NCI-H510A (cell line): Measurements from ENCODE around the gene FNBP1.
"Not testable (repeated sequence)": the region's sequence is repeated elsewhere in the genome, so short reads cannot be mapped to it uniquely, and the experiment has no call there.

ENCODE experiments used
- DNase-seq: peaks from one replicate; lab custom pipeline; 2025; lab: John Stamatoyannopoulos, UW

The FNBP1 gene

GRCh38 chr9:129918296-129918950 lies 124.6 kb downstream of the FNBP1 start:
- no peak for DNase-seq

DNA sequence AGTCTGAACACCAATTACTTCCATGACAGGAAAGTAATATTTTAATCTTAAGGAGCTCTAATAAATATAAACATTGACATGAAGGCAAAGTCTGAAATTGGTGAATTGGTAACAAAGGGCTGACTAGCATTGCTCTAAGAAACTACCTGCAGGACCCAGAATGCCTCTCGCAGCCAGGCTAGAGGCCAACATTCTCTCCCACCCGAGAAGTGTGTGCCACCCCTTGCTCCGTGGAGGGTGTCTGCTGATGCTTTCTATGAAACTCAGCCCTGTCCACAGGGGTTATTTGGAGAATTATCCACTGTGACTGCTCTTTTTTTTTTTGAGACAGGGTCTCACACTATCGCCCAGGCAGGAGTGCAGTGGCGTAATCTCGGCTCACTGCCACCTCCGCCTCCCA lies 126.3 kb downstream of the FNBP1 start:
- no peak for DNase-seq

DNA sequence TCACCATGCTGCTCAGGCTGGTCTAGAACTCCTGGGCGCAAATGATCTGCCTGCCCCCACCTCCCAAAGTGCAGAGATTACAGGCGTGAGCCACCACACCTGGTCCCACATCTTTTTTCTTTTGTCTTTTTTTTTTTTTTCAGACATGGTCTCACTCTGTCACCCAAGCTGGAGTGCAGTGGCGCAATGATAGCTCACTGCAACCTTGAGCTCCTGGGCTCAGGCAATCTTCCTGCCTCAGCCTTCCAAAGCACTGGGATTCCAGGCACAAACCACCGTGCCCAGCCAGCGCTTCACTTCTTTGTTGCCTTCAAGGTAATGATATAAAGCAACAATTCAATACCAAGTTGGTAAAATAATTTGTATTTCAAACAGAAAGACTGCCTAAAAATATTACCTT lies 128.9 kb downstream of the FNBP1 start:
- DNase-seq, result no peak

DNA sequence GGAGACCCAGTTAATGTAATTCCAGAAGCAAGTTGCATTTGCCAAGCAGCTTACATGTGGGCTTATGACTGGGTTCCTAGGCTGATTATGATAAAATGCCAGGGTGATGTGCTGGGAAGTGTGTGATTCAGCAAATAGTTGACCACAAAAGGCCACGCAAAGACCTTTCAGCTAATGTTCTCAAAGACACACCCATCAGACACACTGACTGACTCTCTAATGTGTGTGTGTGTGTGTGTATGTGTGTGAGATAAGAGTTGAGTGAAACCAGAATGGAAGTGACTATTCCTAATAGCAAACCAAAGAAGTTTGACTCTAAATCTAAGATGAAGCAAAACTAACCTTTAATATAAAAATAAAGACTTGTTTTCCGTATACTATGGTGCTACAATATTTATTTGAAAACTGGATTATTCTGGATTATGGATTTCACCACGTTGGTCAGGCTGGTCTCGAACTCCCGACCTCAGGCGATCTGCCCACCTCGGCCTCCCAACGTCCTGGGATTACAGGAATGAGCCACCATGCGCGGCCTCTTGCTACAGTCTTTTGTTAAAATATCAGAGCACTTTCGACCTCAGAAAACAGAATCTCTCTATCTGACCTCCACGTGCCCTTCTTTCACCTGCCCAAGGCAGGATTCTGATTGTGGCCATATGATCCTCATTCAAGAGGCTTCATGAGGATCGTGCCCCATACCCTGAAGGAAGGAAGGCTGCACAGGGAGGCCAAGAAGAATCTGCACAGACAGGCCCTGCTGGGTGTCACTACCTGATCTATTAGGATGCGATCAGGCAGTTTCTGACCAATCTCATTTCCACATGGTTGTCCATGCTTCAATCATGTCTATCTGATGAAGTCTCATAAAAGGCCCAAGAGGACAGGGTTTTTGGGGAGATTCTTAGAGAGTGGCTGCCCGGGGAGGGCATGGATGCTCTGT lies 132.1 kb downstream of the FNBP1 start:
- DNase-seq, result no peak

- no peak for DNase-seq
Observed at GRCh38 chr9:129909851-129910250, 133.1 kb downstream of the FNBP1 start.

- no peak for DNase-seq
Observed at GRCh38 chr9:129908906-129909305, 134.1 kb downstream of the FNBP1 start.

GRCh38 chr9:129907201-129907600 lies 135.8 kb downstream of the FNBP1 start:
- no peak for DNase-seq

GRCh38 chr9:129906298-129906697 lies 136.7 kb downstream of the FNBP1 start:
- DNase-seq, result no peak

- no peak for DNase-seq
Observed at GRCh38 chr9:129904734-129905133, 138.3 kb downstream of the FNBP1 start.

DNA sequence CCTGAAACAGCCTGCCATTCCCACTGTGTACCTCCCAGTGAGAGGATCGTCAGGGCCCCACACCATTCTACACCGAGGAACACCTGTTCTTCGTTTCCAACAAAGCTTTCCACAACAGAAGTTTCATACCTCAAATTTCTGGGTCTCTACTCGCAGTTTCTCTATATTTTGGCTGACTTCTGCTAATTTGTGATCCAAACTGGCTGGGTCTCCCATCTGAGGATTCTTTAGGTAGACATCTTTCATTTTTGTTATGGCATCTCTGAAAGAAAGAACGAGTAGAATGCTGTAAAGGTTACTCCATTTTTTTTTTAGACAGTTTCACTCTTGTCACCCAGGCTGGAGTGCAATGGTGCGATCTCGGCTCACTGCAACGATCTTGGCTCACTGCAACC lies 140.3 kb downstream of the FNBP1 start:
- DNase-seq, result no peak

GRCh38 chr9:129901993-129902739 lies 140.8 kb downstream of the FNBP1 start:
- DNase-seq, result no peak

GRCh38 chr9:129900263-129901027 lies 142.5 kb downstream of the FNBP1 start:
- no peak for DNase-seq

- no peak for DNase-seq
Observed at GRCh38 chr9:129899620-129900019, 143.4 kb downstream of the FNBP1 start.

- no peak for DNase-seq
Observed at GRCh38 chr9:129898185-129898584, 144.8 kb downstream of the FNBP1 start.

- DNase-seq, result no peak
Observed at GRCh38 chr9:129897263-129897662, 145.7 kb downstream of the FNBP1 start.

DNA sequence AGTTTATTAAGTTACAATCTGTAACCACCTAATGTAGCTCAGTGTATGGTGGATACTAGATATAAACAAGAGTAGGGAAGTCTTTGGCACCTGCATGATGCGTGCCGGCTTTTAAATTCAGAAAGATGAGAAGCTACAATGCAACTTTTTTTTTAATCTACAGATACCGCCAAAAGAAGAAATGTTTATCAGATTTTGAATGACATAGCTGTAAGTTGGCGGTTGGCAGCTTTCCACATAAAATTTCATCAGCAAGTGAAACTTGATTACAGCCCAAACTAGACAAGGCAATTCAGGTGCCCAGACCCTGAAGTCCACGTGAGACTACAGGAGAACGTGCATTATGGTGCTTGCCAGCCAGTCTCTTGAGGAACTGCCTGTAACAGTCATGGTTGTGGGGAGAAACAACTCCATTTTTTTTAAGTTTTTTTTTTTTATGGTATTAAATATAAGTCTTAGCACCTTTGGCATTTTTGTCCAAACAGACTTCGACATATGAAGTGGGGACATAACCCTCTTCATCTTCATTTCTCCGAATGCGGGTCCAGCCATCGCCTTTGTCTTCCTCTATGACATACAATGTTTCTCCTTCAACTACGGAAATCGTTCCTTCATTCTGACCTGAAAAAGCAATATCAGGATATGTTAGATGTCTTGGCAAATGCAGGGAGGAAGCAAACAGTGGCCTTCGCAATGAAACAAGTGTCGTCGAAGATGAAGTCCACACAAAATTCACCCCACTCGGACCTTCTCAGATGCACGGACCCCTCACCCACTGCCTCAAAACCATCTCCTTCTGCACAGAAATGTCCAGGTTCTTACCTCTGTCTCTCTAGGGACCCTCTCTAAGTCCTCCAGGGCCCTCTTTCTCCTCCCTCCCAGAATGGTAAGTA lies 147.4 kb downstream of the FNBP1 start:
- no peak for DNase-seq

DNA sequence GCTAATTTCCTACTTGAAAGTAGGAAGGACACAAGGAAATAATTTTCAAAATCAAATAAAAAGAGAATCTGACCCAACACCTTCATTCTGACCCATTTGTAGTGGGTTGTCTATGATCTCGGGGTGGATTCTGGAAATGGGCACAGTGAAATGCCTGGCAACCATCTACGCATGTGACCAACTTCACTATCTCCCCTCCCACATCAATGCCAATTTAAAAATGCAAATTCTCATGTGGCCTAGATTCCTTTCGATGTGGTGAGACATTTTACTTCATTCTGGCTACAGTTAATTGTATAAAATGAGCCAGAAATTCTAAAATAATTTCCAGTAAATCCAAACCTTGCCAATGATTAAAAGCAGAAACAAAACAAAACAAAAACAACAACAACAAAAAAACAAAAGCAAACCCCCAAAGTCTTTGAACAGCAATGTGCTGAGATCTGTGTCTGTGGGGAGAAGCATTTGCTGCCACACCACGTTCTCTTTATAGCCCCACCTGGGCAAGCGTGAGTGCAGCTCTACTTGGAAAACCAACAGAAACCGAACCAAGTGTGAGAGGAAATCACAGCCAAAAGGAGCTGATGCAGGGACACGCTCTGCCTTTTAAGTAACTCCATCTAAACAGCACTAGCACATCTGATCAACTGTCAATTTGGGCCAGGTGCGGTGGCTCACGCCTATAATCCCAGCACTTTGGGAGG lies 148.7 kb downstream of the FNBP1 start:
- DNase-seq, result no peak

DNA sequence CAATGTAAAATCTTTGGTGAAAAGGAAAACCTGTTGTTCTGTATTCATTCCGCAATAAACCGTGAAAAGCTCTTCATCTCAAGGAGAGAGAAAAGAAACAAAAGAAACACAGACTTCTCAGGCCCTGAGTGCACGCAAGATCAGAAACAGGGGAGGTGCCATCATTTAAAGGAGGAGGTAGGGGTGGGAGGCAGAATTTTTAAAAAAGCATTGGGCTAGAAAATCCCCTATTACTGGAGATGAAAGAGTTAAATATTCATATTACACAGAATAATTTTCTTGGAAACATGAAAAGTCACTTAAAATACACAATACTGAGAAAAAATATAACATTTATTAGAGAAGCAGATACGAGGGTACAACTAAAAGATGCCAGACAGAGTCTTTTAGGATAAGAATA lies 151.4 kb downstream of the FNBP1 start:
- no peak for DNase-seq

- not testable (repeated sequence) for DNase-seq
Observed at GRCh38 chr9:129890718-129891299, 152.2 kb downstream of the FNBP1 start.
